Fibroblast of the conjunctiva (primary cell): Measurements from ENCODE around the gene DEF6.

Experiments used
- DNase-seq: peaks from one replicate; pipeline ENCODE4 v3.0.0-alpha.2; 2010; ENCODE audit warnings: low read depth

DEF6 gene

GRCh38 chr6:35297601-35298481 is at the start of gene DEF6:
Gene DEF6 (plus strand): TSS chr6:35297818. CDS start chr6:35297857, 39 bp downstream.
- peak; percentile 57 for DNase-seq

GRCh38 chr6:35248300-35248699 is 49.3 kb upstream of the DEF6 start:
- DNase-seq = no peak

- DNase-seq = no peak
Observed at GRCh38 chr6:35248965-35249364, 48.7 kb upstream of the DEF6 start.

GRCh38 chr6:35251949-35252348 is 45.7 kb upstream of the DEF6 start:
- no peak for DNase-seq

- no peak for DNase-seq
Observed at GRCh38 chr6:35253249-35253648, 44.4 kb upstream of the DEF6 start.

GRCh38 chr6:35258336-35258735 is 39.3 kb upstream of the DEF6 start:
- no peak for DNase-seq

- no peak for DNase-seq
Observed at GRCh38 chr6:35258858-35259193, 38.8 kb upstream of the DEF6 start.

GRCh38 chr6:35259194-35259947 is 38.2 kb upstream of the DEF6 start, which contains the start of gene ZNF76:
Gene ZNF76 (plus strand): TSS chr6:35259735. CDS start chr6:35281152, 21,417 bp downstream.
- peak; percentile 93 for DNase-seq

- no peak for DNase-seq
Observed at GRCh38 chr6:35259948-35260590, 37.5 kb upstream of the DEF6 start.

- no peak for DNase-seq
Observed at GRCh38 chr6:35260591-35261570, 36.7 kb upstream of the DEF6 start.

GRCh38 chr6:35262596-35262995 is 35.0 kb upstream of the DEF6 start:
- no peak for DNase-seq

- no peak for DNase-seq
Observed at GRCh38 chr6:35264550-35265274, 32.9 kb upstream of the DEF6 start.

GRCh38 chr6:35265523-35265922 is 32.1 kb upstream of the DEF6 start:
- DNase-seq = no peak

- DNase-seq = no peak
Observed at GRCh38 chr6:35267446-35267845, 30.2 kb upstream of the DEF6 start.

GRCh38 chr6:35267897-35268296 is 29.7 kb upstream of the DEF6 start:
- DNase-seq = no peak

GRCh38 chr6:35272005-35272404 is 25.6 kb upstream of the DEF6 start:
- no peak for DNase-seq

GRCh38 chr6:35273822-35274559 is 23.6 kb upstream of the DEF6 start:
- no peak for DNase-seq

- no peak for DNase-seq
Observed at GRCh38 chr6:35275744-35276260, 21.8 kb upstream of the DEF6 start.

GRCh38 chr6:35278708-35279107 is 18.9 kb upstream of the DEF6 start:
- DNase-seq = no peak

GRCh38 chr6:35280903-35281302 is 16.7 kb upstream of the DEF6 start:
- no peak for DNase-seq
